Uterus (tissue), 2 donors: ENCODE results near the gene PLCL2.

Source experiments
- POLR2A ChIP-seq, 2 donors: fragments of 450-650 bp; IDR thresholded peaks; one replicate each; pipeline ENCODE4 v1.6.1; 2016; ENCODE audit warnings: antibody characterized with exemption in 2 of 2, mild to moderate bottlenecking in 1 of 2, moderate library complexity in 1 of 2
- TF ChIP-seq, protein P1 (sequence below), 4 experiments: fragments of 200-600 bp in 2 of 4; fragments of 450-650 bp in 2 of 4; sonication (generic) in 2 of 4; IDR thresholded peaks; one replicate each; pipeline ENCODE4 v1.5.1; 2016 to 2019; ENCODE audit warnings: antibody characterized with exemption in 4 of 4, mild to moderate bottlenecking in 2 of 4, moderate library complexity in 1 of 4

GRCh38 chr3:16855497-16855896, 29.3 kb upstream of the PLCL2 start:
- TF ChIP-seq, protein P1, sequence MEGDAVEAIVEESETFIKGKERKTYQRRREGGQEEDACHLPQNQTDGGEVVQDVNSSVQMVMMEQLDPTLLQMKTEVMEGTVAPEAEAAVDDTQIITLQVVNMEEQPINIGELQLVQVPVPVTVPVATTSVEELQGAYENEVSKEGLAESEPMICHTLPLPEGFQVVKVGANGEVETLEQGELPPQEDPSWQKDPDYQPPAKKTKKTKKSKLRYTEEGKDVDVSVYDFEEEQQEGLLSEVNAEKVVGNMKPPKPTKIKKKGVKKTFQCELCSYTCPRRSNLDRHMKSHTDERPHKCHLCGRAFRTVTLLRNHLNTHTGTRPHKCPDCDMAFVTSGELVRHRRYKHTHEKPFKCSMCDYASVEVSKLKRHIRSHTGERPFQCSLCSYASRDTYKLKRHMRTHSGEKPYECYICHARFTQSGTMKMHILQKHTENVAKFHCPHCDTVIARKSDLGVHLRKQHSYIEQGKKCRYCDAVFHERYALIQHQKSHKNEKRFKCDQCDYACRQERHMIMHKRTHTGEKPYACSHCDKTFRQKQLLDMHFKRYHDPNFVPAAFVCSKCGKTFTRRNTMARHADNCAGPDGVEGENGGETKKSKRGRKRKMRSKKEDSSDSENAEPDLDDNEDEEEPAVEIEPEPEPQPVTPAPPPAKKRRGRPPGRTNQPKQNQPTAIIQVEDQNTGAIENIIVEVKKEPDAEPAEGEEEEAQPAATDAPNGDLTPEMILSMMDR (IDR thresholded peaks at IDR 0.05): no peak
- TF ChIP-seq POLR2A (IDR thresholded peaks at IDR 0.05): no peak
